Prostate gland (tissue), 2 donors: ENCODE measurements around the gene C17orf100. TPM values are rescaled to one million over a fixed set of nuclear protein-coding genes. Genes with fewer than 3 reads are reported as not detected.
"Not testable (repeated sequence)": the region's sequence is repeated elsewhere in the genome, so short reads cannot be mapped to it uniquely, and the experiment has no call there.

ENCODE experiments used
- DNase-seq: peaks from one replicate; pipeline ENCODE4 v3.0.0-alpha.2; 2019; ENCODE audit warnings: low spot score
- H3K27ac ChIP-seq, 2 donors: fragments of 200-600 bp; sonication (generic); 2 replicates each; pipeline ENCODE4 v1.5.1; 2017 to 2019
- H3K27me3 ChIP-seq: fragments of 200-600 bp; sonication (generic); replicated peaks from 2 replicates; pipeline ENCODE4 v1.5.1; 2019; ENCODE audit not compliant: insufficient read depth
- H3K36me3 ChIP-seq, 2 donors: fragments of 200-600 bp; sonication (generic); 1 replicate in 1 of 2; 2 replicates in 1 of 2; pipeline versions ENCODE4 v1.5.1 to v1.8.1; 2017 to 2019
- H3K4me1 ChIP-seq: fragments of 200-600 bp; sonication (generic); replicated peaks from 2 replicates; pipeline ENCODE4 v1.5.1; 2019
- H3K4me3 ChIP-seq, 2 donors: fragments of 200-600 bp; sonication (generic); 2 replicates each; pipeline ENCODE4 v1.5.1; 2017 to 2019
- H3K9me3 ChIP-seq: fragments of 200-600 bp; sonication (generic); 2 replicates; pipeline ENCODE4 v1.5.1; 2017
- POLR2A ChIP-seq: fragments of 450-650 bp; IDR thresholded peaks from one replicate; pipeline ENCODE4 v1.6.1; 2016; ENCODE audit warnings: antibody characterized with exemption, mild to moderate bottlenecking
- POLR2AphosphoS5 ChIP-seq: sonication (generic); formaldehyde crosslinking; IDR thresholded peaks from one replicate; pipeline ENCODE4 v1.6.1; 2017; ENCODE audit warnings: antibody characterized with exemption
- WGBS: methylation state at CpG from one replicate; pipeline ENCODE4 v1.1.5; 2018; 5-methylcytosine and 5-hydroxymethylcytosine counted together
- intact Hi-C: fragments of 100-400 bp; cut with DNase I; formaldehyde crosslinking; loops from one replicate; pipeline ENCODE4 v1.14.2; 2022
- total RNA-seq, 2 donors: library from RNA; depleted of rRNA; stranded (reverse); fragments of >200 nt; gene quantifications; one replicate each; pipeline ENCODE4 v1.1.0, GENCODE V29; 2016
- TF ChIP-seq, protein P1 (sequence below), 4 experiments: fragments of 200-600 bp in 2 of 4; fragments of 450-650 bp in 2 of 4; sonication (generic) in 2 of 4; IDR thresholded peaks; 1 replicate in 3 of 4; 2 replicates in 1 of 4; pipeline ENCODE4 v1.5.1; 2016 to 2019; ENCODE audit warnings: antibody characterized with exemption in 4 of 4, mild to moderate bottlenecking in 2 of 4, moderate library complexity in 2 of 4

C17orf100 gene
- total RNA-seq, 2 donors from 2014 or later = 3.5 to 6.1 TPM

DNA sequence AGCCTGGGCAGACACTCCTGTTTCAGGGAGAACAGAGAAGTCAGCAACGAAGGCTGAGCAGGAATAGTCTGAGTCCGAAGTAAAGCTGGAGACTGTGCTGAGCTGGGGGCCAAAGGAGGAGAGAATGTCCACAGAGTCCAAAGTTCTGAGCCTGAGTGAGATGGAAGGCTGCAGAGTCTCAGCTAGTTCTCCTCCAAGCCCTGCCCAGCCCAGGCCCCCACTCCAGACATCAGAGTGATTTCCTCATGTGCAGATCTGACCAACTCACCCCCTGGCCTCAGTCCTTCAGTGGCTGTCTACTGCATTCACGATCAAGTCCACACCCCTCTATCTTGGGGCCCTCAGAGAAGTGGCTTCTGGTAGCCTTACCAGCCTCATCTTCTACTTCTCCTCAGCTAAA, 40.0 kb downstream of the C17orf100 start:
- H3K27me3 ChIP-seq = no peaks in the 10 kb centered on the region
- intact Hi-C loops = no loop called here
- TF ChIP-seq, protein P1, sequence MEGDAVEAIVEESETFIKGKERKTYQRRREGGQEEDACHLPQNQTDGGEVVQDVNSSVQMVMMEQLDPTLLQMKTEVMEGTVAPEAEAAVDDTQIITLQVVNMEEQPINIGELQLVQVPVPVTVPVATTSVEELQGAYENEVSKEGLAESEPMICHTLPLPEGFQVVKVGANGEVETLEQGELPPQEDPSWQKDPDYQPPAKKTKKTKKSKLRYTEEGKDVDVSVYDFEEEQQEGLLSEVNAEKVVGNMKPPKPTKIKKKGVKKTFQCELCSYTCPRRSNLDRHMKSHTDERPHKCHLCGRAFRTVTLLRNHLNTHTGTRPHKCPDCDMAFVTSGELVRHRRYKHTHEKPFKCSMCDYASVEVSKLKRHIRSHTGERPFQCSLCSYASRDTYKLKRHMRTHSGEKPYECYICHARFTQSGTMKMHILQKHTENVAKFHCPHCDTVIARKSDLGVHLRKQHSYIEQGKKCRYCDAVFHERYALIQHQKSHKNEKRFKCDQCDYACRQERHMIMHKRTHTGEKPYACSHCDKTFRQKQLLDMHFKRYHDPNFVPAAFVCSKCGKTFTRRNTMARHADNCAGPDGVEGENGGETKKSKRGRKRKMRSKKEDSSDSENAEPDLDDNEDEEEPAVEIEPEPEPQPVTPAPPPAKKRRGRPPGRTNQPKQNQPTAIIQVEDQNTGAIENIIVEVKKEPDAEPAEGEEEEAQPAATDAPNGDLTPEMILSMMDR (IDR thresholded peaks at IDR 0.05) = no peak
- no peak for TF ChIP-seq POLR2A
- TF ChIP-seq POLR2AphosphoS5 = no peak
- 81% methylated on average over 3 of the region's 3 CpGs for WGBS
- H3K36me3 ChIP-seq = no peaks in the 10 kb centered on the region
- H3K4me3 ChIP-seq = no peak overlapping the region
- no peak overlapping the region for H3K27ac ChIP-seq
- DNase-seq = no peak
- no peaks in the 10 kb centered on the region for H3K9me3 ChIP-seq
- H3K4me1 ChIP-seq = no peaks in the 10 kb centered on the region

DNA sequence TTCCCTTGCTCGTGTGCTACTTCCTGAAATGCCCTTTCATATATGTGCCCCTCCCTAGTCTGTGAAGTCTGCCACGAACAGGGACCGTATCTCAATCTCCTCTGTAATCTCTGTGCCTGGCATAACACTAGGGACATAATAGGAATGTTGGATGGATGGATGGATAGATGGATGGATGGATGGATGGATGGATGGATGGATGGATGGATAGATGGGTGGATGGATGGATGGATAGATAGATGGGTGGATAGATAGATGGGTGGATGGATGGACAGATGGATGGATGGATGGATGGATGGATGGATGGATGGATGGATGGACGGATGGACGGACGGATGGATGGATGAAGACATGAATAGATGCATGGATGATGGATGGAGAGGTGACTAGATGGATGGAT, 40.4 kb downstream of the C17orf100 start:
- H3K9me3 ChIP-seq, DNase-seq, intact Hi-C loops, H3K4me1 ChIP-seq, H3K36me3 ChIP-seq, H3K27ac ChIP-seq, H3K4me3 ChIP-seq, H3K27me3 ChIP-seq: not testable (repeated sequence)
- WGBS = 65% methylated on average over 6 of the region's 6 CpGs

DNA sequence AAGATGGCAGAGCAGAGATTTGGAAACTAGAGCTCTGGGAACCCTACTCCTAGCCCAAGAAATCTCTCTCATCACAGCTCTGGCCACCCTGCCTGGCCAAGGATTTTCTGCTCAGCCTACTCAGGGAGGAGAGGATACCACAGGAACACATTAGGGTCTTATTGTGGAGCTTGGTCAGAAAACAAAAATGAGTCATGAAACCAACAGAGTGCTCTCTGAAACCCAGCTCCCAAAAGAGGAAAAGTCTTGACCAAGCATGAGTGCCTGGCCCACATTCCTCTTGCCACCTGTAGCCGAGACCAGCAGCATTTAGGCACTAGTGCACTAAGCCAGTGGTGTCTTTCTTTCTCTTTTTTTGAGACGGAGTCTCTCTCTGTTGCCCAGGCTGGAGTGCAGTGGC, 43.5 kb downstream of the C17orf100 start:
- no peak overlapping the region for H3K27ac ChIP-seq
- 78% methylated on average over 2 of the region's 2 CpGs for WGBS
- intact Hi-C loops = no loop called here
- no peak overlapping the region for H3K4me3 ChIP-seq
- H3K27me3 ChIP-seq = no peaks in the 10 kb centered on the region
- H3K36me3 ChIP-seq = no peaks in the 10 kb centered on the region
- no peak for DNase-seq
- TF ChIP-seq, protein P1 (IDR thresholded peaks at IDR 0.05) = no peak
- TF ChIP-seq POLR2AphosphoS5 = no peak
- TF ChIP-seq POLR2A = no peak
- H3K4me1 ChIP-seq = no peaks in the 10 kb centered on the region
- no peaks in the 10 kb centered on the region for H3K9me3 ChIP-seq

DNA sequence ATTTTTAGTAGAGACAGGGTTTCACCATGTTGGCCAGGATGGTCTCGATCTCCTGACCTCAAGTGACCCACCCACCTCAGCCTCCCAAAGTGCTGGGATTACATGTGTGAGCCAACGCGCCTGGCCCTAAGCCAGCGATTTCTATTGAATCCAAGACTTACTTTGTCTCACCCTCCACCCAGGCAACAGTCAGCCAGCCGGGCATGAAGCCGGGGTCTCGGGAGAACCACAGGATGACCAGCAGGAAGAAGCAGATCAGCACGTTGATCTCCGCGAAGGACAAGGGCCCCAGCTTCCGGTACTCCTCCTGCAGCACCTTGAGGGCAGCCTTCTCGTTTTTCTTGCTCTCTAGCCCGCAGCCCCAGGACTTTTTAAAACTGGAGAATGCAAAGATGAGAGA, 44.0 kb downstream of the C17orf100 start:
- intact Hi-C loops = no loop called here
- 68% methylated on average over 13 of the region's 13 CpGs for WGBS
- TF ChIP-seq, protein P1 (IDR thresholded peaks at IDR 0.05) = no peak
- TF ChIP-seq POLR2AphosphoS5 (no peak), POLR2A (no peak)
- H3K36me3 ChIP-seq = no peaks in the 10 kb centered on the region
- no peak for DNase-seq
- no peaks in the 10 kb centered on the region for H3K4me1 ChIP-seq
- no peaks in the 10 kb centered on the region for H3K27me3 ChIP-seq
- H3K9me3 ChIP-seq = no peaks in the 10 kb centered on the region
- no peak overlapping the region for H3K4me3 ChIP-seq
- no peak overlapping the region for H3K27ac ChIP-seq

DNA sequence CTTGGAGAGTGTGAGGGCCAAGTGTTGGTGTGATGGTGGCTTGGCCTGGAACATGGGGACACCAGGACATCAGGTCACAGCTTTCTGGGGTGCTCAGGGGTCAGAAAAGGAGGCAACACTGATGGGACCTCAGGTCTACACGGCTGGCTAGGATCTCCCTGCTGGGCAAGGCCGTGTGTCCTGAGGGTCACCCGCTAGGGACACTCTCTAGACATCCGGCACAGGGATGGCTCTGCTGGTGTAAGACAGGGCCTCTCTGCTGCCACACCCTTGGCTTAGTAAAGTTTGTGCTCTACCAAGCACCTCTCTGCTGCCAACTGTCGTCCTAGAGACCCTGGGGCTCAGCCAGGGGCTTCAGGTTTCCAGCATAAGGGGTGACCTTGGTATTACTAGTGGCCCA, 45.3 kb downstream of the C17orf100 start:
- H3K4me1 ChIP-seq = no peaks in the 10 kb centered on the region
- TF ChIP-seq, protein P1 (IDR thresholded peaks at IDR 0.05) = no peak
- TF ChIP-seq POLR2AphosphoS5 = no peak
- TF ChIP-seq POLR2A = no peak
- H3K9me3 ChIP-seq = no peaks in the 10 kb centered on the region
- H3K36me3 ChIP-seq = no peaks in the 10 kb centered on the region
- H3K27me3 ChIP-seq = no peaks in the 10 kb centered on the region
- no peak overlapping the region for H3K27ac ChIP-seq
- WGBS = 81% methylated on average over 5 of the region's 5 CpGs
- H3K4me3 ChIP-seq = no peak overlapping the region
- intact Hi-C loops = no loop called here
- no peak for DNase-seq
